Stimulated activated CD8-positive, alpha-beta memory T cell treated with anti-CD3 and anti-CD28 coated beads, Interleukin-4, amount 100 ng/mL, for 1 hour (primary cell): Measurements from ENCODE around the gene LGALS7B.
"Not testable (repeated sequence)": the region's sequence is repeated elsewhere in the genome, so short reads cannot be mapped to it uniquely, and the experiment has no call there.

Experiments
- DNase-seq, 2 donors: peaks; one replicate each; pipeline ENCODE4 v3.0.0-alpha.2; 2020; ENCODE audit warnings: low read depth in 2 of 2, low spot score in 1 of 2

LGALS7B gene

DNA sequence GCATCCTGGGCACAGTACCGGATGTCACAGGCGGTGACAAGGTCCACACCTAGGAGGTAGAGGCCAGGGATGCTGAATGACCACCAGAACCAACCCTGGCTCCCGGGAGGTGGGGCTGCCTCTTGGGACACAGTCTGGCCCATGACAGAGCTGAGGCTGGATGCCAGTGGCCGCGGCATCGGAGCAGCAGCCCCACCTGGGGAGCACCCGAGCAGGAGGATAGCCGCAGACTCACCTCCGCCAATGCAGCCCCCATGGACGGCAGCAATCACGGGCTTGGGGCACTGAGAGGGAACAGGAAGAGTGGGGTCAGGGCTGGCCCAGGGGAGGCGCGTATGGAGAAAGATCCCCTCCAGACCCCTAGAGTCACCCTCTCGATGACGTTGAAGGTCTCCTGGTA is 28.1 kb downstream of the LGALS7B start:
- no peak for DNase-seq

- DNase-seq = no peak
These were observed 30.4 kb downstream of the LGALS7B start for GRCh38 chr19:38819231-38819920.

GRCh38 chr19:38821230-38821825 is 32.3 kb downstream of the LGALS7B start:
- not testable (repeated sequence) for DNase-seq

- DNase-seq = not testable (repeated sequence)
These were observed 36.9 kb downstream of the LGALS7B start for GRCh38 chr19:38825936-38826335.

DNA sequence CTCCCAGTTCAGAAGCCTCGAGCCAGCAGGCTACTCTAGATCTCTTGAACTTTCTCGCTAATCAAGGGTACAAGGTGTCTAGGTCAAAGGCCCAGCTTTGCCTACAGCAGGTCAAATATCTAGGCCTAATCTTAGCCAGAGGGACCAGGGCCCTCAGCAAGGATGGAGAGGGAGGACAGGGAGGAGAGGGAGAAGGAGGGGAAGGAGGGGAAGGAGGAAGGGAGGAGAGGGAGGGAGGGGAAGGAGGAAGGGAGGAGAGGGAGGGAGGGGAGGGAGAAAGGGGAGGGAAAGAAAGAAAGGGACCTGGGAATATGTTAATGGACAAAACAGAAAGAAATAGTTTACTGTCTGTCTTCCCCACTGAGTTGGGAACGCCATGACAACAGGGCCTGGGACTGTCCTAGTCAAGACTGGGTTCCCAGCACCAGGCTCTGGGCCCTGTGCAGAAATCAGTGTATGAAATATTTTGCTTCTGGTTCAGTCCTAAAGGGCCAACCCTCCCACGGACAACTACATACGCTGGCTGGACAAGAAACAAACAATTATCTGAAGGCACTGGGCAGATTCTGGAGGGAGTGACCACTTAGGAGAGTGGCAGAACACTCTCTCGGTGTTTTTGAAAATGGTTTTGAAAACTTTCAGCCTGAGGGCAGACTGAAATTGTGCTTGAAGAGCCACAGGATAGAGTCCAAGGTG is 38.0 kb downstream of the LGALS7B start:
- DNase-seq = no peak

GRCh38 chr19:38829203-38829602 is 40.2 kb downstream of the LGALS7B start:
- DNase-seq = not testable (repeated sequence)

- DNase-seq = no peak
These were observed 41.2 kb downstream of the LGALS7B start for GRCh38 chr19:38830039-38830733.

DNA sequence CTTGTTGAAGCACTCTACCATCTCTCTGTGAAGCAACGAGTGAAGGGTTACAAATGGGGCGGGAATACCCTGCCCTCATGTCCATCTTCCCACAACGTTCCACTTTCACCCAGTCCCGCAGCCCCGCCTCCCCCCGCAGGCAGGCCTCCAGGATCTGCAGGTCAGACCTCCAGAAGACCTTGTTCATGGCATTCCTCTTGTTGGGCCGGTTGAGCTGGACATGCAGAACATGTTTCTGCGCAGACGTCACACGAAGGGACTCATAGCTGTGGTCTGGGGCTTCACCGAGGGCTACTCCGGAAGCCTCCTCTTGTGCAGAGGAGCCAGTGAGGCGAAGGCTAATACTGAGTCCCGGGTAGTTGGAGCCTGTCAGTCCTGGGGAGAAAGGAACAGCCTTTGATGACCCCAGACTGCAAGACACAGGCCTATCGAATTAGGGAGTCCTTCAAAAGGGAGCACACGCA is 42.2 kb downstream of the LGALS7B start:
- DNase-seq = no peak

- no peak for DNase-seq
These were observed 44.1 kb downstream of the LGALS7B start for GRCh38 chr19:38833092-38833425.

DNA sequence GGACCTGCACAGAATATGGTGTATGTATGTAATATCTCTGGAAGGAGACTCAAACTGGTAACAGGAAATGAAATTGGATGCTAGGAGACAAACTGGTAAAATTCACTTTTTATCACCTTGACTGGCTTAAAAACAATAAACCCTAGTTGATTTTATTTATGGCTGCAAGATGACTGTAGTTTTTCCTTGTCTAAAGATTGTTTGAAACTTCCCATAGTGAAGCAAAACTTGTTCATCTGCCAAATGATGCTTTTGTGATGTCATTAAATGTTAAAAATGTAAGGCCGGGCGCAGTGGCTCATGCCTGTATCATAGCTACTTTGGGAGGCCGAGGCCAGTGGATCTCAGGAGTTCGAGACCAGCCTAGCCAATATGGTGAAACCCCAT is 45.1 kb downstream of the LGALS7B start:
- DNase-seq = no peak

DNA sequence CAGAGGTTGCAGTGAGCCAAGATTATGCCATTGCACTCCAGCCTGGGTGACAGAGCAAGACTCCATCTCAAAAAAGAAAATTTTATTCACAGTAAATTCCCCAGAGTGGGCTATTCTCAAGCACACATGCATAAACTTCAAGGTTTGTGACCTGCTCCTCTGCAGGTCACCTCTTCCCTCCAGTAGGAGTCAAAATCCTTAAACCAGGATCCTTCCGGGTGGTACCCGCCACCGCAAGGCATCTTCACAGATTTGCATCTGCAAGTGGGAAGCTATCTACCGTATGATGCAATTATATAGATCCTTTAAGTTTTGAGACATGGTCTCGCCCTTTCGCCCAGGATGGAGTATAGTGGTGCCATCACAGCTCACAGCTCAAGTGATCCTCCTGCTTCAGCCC is 45.6 kb downstream of the LGALS7B start:
- DNase-seq = no peak

DNA sequence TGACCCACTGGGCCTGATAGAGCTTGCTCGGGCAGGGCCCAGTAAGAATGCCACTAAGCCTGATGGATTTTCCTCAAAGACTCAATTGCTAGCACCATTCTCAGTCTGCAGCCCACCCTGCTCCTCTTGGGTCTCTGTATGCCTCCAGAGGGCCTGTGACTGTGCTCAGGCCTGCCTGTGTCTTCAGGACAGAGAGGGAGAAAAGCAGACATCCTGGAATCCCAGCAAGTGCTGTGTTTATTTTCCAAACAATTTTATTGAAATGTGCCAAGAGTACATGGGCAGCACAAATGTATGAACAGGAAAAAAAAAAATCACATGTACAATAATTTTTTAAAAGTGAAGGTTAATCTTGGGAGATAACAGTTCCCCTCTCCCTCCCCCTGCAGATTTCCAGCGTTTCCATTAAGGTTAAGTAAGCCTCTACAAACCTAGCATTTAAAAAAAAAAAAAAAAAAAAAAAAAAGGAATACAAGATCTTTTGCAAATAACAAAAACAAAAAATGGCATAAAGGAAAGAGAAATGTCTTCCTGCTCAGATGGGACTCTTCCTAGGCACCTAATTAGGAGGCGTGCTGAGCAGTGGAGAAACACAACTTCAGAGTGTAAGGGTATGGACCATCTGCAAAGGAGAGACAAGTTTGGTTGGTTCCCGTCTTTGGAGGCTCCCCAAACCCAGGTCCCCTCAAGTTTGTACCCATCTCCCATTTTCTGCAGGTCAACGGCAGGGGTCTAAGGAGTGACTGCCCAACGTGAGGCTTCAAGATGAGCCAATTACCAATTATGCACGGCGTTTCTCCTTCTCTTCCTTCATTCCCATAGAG is 47.4 kb downstream of the LGALS7B start:
- no peak for DNase-seq

- DNase-seq = no peak
These were observed 48.1 kb downstream of the LGALS7B start for GRCh38 chr19:38836983-38837626.

- DNase-seq = no peak
These were observed 48.7 kb downstream of the LGALS7B start for GRCh38 chr19:38837656-38838121.

DNA sequence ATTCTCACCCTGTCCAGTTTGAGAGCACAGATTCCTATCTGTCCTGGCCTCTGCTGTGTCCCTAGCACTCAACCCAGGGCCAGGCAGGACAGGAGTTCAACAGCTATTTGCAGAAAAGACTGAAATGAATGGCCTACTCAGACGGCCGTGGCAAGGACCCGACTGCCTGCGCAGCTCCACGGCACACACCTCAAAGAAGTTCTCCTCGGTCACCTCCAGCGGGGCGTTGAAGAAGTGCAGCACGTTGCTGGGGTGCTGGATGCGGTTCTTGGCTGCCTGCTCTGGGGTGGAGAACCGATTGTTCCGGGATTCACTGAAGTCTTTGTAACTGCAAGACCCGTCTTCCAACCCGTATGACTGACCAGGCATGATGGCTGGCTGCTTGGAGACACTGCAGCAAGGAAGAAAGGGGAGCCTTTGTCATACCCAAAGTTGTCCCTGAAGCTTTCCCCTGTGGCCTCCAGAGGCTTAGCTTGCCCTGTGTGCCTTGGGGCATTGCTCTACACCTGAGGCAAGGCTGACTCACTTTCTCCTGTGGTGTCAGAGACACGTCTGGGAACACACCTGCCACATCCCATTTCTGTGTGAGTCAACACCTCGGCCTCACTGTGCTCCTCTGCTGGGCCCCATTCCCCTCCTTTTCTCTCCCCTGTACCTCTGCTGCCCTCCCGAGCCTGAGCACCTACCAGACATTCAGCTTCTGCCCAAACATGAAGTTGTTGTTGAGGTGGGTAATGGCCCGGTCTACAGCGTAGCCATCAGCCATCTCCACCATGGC is 49.4 kb downstream of the LGALS7B start:
- DNase-seq = peak in 1 of 2 donors; percentile 27

DNA sequence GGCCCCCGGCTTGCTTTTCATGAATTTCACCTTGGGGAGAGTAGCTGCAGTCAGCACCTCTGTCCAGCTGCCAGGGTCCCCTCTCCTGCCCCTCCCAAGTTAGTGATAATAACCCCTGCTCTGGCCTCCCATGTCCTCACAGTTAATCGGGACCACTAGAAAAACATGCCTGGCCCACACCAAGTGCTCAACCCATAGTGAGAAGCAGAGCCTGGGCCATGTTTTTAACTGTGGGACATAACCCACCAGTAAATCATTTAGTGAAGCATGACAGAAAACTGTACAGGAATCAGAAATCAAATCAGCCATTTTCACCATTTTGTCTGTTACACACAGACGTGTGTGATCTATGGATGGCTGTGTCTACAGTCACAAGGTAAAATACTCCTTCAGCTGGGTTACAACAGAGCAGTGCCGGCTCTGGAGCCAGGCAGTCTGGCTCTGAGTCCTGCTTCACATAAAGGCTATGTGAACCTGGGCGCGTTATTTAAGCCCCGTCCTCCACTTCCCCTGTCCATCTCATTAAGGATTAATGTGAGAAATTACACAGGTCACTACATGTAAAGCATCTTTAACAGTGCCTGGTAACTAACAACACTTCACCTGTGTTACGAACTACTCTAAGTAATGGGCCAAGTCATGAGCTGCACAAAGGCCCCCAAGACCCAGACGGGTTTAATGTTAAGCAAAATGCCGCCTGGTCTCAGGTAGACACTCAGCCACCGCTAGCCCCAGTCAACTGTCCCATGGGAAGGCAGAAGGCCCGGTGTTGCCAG is 50.2 kb downstream of the LGALS7B start:
- no peak for DNase-seq

GRCh38 chr19:38839816-38840582 is 51.0 kb downstream of the LGALS7B start:
- no peak for DNase-seq

- DNase-seq = no peak
These were observed 51.6 kb downstream of the LGALS7B start for GRCh38 chr19:38840583-38840968.
